Fibroblast of skin of left biceps (primary cell): ENCODE data around the gene LCORL.
"Not testable (repeated sequence)": the region's sequence is repeated elsewhere in the genome, so short reads cannot be mapped to it uniquely, and the experiment has no call there.

Experiments used
- DNase-seq, 2 experiments: peaks; one replicate each; pipeline ENCODE4 v3.0.0-alpha.2; 2013; ENCODE audit warnings: low read depth in 2 of 2

LCORL gene

DNA sequence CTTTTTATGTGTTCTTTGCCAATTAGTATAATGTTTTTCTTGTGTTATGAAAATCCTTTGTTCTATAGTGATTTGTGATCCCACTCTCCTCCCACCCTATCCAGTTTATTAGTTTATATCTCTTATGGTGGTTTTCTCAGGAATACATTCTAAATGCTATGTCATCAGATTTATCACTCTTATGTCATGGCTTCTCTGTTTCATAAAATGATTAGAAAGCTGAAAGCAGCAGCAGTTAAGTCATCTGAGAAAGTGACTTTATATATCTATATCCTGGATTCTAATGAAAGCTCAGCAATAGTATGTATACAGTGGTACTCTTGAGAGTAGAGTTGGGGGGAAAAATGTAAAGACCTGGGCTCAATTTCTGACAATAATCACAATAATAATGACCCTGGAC, 169.6 kb downstream of the LCORL start:
- DNase-seq: no peak

DNA sequence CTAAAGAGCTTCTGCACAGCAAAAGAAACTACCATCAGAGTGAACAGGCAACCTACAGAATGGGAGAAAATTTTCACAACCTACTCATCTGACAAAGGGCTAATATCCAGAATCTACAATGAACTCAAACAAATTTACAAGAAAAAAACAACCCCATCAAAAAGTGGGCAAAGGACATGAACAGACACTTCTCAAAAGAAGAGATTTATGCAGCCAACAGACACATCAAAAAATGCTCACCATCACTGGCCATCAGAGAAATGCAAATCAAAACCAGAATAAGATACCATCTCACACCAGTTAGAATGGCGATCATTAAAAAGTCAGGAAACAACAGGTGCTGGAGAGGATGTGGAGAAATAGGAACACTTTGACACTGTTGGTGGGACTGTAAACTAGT, 171.3 kb downstream of the LCORL start:
- DNase-seq: not testable (repeated sequence)

DNA sequence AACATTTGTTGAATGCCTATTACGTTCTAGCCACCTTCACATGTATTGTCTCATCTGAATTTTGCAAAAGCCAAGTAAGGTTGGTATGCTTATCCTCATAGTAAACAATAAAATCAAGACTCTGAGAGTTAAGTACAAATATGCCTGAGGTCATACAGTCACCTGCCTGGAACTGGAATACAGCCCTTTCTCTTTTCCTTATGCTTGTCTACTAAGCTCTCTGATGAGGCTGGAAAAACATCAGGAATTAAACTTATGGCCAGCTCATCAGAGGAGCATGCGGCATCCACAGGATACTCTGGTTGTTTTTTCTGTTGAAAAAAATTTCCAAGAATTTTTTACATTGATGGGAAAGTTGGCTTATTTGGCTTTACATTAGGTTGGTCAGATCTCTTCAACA, 175.3 kb downstream of the LCORL start:
- DNase-seq: no peak

DNA sequence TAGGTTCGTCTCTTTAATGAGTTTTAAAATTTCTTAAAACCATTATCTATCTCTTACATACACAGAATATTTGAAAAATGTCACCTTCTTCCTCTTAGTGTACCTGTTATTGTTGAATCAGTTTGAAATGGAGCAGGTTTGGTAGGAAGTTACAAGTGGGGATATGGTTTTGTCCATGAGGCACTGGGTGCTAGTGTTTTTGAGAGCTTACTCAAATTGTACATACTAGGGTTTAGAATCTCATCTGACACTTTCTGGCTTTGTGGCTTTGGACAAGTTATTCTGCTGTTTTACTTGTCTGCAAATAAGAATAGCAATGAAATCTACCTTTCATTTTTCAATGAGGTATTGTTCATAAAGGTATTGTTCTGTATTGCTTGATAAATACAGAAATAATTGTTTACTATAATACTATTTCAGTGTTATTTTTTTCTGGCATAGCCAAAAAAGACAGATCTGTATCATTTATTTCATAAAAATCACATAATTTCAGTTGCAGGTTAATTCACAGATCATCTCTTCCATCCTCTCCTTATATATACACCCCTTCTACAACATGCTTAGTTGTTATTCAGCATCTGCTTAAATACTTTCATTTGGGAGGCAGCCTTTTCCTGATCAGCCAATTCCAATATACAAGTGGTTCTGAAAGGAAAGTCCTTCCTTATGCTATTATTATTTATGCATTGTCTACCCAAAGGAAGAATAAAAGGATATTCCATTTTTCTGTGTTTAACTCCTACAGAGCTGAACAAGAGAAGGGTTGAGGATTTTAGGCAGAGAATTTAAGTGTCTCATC, 197.5 kb downstream of the LCORL start:
- no peak for DNase-seq

DNA sequence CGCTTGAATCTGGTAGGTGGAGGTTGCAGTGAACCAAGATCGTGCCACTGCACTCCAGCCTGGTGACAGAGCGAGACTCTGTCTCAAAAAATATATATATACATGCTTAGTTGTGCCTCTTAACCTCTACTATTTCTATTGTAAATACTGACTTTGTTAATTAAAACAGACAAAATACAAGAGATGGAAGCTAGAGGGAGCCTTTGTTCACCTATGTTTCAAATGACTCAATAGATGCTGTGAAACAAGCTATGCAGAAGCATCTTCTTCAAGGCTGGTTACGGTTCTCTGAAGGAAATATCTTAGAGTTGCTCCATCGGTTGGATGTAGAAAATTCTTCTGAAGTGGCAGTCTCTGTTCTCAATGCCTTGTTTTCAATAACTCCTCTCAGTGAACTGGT, 204.5 kb downstream of the LCORL start:
- DNase-seq: peak; percentile 57 to 64

DNA sequence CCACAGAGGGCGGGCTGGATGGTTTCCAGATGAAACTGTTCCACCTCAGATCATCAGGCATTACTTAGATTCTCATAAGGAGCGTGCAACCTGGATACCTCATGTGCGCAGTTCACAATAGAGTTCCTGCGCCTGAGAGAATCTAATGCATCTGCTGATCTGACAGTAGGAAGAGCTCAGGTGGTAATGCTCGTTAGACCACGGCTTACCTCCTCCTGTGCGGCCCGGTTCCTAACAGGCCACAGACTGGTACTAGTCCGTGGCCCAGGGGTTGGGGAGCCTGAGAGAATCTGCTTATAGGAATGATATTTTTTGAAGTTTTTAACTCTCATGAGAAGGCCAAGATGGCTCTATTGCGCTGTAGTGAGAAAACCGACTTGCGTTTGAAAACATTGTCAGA, 205.4 kb downstream of the LCORL start:
- no peak for DNase-seq

DNA sequence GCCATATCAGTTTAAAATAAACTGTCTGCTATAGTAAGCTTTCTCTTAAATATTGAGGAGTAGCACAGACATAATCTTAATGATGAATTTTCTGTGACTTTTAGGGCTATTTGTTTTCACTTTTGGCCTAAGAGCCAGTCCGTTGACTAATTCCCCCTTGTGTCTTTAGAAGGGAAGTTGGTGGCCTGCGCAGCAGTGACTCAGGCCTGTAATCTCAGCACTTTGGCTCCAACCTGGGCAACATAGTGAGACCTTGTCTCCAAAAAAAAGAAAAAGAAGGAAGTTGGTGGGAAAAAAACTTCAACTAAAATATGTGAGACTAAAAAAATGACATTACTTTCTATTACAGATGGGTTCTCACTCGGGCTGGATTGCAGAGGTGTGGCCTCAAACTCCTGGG, 207.4 kb downstream of the LCORL start:
- no peak for DNase-seq

DNA sequence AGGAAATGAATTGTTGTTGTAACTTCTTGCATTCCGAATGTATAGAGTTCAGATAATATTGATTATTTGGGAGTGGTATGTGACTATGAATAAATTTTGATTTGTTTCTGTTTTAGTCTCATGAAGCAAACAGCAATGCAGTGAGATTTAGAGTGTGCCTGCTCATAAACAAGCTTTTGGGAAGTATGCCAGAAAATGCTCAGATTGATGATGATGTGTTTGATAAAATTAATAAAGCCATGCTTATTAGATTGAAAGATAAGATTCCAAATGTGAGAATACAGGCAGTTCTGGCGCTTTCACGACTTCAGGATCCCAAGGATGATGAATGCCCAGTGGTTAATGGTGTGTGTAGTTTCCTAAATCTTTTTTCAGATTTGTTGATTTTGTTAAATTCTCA, 208.8 kb downstream of the LCORL start:
- DNase-seq: no peak

DNA sequence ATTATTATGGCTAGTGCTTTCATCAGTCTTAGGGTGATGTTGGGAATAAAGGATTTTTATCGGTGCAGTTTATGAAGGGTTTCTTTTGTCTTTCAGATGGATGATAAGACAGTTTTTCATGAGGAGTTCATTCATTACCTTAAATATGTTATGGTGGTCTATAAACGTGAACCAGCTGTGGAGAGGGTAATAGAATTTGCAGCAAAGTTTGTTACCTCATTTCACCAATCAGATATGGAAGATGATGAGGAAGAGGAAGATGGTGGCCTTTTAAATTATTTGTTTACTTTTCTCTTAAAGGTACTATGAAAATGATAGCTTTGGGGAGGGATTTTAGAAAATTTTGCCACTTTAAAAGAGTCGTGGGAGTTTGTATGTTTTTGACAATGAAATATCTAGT, 209.4 kb downstream of the LCORL start:
- DNase-seq: no peak

DNA sequence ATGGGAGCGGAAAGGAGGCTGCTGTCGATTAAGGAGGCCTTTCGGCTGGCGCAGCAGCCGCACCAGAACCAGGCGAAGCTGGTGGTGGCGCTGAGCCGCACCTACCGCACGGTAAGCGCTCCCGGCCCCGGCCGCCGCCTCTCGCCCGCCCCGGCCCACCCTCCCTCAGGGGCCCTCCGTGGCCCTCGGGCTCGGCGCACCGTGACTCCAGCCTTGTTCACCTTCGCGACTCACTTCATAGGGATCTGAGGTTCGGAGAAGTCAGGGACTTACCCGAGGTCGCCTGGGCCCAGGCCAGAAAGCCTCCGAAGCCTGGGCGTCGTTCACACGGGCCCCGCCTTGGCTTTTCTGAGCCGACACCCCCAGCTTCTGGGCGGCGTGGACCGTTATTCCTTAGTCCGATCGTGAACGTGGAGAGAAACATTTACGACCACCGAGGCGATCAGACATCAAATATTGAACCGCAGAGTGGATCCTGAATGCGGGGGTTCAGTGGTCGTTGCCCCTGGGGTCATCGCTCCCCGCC, 210.4 kb downstream of the LCORL start:
- no peak for DNase-seq

DNA sequence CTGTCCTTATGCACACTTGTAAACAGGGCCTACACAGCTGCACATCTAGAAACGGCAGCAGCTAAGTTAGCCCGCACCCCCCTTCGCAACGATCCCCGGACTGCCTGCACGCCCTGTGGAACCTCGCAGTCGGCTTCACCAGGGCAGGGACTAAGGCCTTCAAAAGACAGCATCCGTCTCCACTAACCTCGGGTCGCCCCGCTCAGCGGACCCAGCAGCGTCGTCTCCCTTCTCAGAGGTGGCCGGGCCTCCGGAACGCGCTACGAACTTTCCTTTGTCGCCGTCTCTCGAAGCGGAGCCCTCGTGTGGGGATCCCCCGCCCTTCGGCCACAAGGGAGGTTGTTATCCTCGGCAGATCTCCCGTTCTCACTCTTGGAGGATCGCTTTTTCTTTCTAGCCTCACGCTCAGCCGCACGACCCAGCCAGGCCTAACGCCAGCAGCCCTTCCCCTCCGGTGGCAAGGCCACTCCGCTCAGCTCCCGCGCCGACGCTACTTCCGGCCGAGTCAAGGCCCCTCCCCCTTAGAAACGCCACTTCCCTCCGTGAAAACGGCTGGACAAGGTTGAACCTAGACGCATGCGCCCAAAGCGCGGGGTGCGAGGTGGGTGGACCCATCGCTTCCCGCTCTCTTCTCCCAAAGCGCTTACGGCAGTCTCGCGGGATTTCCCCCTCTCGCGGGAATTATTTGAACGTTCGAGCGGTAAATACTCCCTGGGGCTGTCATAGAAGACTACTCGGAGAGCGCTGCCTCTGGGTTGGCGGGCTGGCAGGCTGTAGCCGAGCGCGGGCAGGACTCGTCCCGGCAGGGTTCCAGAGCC, 211.1 kb downstream of the LCORL start, which contains the start of the genes DCAF16 and NCAPG:
Gene DCAF16 (minus strand): TSS at position 498 of the 818 bp plus-strand sequence. CDS start 6,616 bp downstream, outside the sequence.
Gene NCAPG (plus strand): TSS at position 720 of the 818 bp plus-strand sequence. CDS start 99 bp downstream, outside the sequence.
- DNase-seq: peak; percentile 98 to 99

DNA sequence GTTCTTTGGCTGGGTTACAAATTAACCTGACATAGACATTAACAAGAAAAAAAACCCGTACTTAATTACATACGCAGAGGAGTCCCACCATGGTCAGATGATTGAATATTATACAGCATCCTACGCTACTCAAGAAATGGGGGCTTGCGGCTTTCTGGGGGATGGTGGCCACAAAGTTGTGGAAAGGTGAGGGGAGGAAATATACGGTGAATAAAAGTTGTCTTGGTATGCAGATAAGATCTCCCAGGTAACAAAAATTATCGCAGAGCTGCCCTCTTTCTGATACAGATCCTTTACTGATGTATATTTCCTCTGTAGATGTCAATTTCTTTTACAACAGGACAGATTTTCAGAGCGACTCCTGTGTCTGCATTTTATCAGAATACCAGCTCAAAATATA, 211.9 kb downstream of the LCORL start:
- DNase-seq: no peak

DNA sequence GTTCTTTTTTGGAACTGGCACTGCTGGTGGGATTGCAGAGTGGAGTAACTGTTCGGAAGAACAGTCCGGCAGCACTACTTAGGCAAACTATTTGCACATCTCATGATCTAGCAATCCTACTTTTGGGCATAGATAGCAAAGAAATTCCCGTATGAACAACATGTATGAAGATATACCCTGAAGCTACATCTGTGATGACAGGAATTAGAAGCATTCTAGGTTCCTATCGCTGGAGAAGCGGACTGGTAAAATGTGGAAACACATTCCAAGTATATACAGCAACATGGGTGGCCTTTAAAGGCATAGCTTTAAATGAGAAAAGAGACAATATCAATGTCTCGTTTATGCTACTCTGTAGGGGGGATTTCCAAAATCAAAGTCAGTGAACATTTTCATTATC, 214.1 kb downstream of the LCORL start:
- no peak for DNase-seq

DNA sequence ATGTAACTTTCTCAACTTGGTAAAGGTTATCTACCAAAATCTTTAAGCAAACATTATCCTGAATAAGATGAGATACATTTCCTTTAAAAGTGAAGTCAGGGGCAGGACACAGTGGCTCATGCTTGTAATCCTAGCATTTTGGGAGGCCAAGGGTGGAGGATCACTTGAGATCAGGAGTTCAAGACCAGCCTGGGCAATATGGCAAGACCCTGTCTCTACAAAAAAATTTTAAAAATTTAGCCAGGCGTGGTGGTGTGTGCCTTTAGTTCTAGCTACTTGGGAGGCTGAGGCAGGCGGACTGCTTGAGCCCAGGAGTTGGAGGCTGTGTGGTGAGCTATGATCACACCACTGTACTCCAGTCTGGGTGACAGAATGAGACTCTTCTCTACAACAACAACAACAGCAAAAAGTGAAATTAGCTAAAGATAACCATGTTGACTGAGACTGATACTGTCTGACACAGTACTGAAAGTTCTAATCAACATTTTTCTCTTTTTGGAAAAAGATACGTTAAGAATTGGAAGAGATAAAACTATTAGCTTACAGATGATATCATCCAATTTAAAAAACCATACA, 215.9 kb downstream of the LCORL start:
- no peak for DNase-seq

DNA sequence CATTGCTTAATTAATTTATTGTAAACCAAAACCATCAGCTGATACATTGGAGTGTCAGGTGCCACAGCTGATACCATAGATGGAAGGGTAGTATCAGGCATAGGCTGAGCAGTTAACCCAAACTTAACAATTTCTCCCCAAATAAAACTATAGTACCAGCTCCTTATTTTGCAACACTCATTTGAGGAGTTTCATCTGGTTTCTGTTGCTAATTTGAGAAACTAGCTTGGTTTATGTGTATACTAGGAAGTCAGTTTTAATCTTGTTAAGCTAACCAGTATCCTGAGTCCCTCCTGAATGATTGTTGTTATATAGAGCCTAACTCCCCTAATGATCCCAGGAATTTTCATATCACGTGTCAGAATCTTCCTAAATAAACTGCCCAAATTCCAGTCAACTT, 223.7 kb downstream of the LCORL start:
- DNase-seq: no peak

DNA sequence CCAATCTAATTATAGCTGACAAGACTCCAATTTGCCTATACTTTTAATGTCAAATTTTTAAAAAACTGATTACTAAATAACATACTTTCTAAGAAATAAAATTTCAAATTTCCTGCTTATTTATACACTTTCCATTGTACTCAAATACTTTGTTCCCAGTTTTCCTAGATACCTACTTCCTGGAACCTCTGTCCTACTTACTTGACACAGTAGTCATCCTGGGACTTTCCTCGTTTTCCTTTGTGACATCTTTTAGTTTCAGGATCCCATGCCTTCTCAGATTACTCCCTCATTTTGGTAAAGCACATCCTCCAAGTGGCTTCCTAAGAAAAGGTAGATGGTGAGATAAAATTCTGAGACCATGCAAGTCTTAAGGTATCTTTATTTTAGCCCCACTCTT, 226.8 kb downstream of the LCORL start:
- DNase-seq: no peak
